Activated CD4-positive, alpha-beta T cell treated with anti-CD3 and anti-CD28 coated beads for 1 hour (primary cell): ENCODE measurements around the gene ATP8A2.
"Not testable (repeated sequence)": the region's sequence is repeated elsewhere in the genome, so short reads cannot be mapped to it uniquely, and the experiment has no call there.

Experiments used
- DNase-seq: peaks from one replicate; pipeline ENCODE4 v3.0.0-alpha.2; 2020

The ATP8A2 gene

DNA sequence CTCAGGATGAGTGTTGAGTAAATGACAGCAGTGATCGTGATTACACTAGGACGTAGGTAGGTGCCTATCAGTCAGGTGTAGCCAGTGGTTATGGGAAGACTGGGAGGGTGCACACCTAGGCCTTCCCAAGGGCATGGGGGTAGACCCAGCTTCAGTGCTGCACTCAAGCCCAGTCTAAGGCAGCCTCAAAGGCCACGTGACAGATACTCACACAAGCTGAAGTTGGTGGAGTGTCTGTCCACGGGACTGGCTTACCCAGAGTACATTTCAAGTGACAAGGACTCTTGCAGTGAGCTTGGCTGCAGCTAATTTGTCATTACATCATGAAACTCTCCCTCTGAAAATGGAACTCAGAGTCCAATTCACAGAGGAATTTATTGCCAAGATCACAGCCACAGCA is 561.7 kb downstream of the ATP8A2 start:
- no peak for DNase-seq

- DNase-seq = no peak
These were observed 562.4 kb downstream of the ATP8A2 start for GRCh38 chr13:25934127-25934526.

DNA sequence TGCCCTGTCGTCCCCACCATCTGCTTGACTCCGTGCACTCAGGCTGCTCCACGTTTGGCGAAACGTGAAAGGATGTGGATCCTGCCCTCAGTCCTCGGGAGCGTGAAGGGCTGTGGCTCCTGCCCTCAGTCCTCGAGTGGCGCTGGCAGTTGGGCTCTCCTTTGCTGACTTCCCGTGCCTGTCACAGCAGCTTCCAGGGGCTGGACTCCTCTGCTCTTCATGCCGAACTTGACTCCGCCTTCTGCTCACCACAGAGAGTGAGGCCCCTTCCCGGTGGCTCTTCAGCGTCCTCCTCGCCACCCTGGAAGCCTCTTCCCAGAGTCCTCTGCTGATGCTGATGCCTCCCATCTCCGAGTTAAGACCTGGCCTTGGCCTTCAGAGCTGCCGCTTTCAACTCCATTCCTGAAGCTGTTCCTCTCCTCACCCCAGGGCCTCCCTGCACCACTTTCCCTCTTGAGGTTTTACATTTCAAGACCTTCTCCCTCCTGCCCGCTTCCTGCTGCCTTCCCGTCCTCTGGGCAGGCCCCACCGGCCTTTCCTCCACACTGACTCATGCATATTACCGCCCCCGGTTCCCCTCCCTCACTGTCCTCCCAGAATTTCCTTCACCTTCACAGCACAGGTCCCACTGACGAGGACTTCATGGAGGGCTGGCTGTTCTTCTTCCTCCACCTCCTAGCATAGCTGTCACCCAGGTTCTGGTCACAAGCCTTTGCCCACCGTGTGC is 568.4 kb downstream of the ATP8A2 start:
- DNase-seq = no peak

DNA sequence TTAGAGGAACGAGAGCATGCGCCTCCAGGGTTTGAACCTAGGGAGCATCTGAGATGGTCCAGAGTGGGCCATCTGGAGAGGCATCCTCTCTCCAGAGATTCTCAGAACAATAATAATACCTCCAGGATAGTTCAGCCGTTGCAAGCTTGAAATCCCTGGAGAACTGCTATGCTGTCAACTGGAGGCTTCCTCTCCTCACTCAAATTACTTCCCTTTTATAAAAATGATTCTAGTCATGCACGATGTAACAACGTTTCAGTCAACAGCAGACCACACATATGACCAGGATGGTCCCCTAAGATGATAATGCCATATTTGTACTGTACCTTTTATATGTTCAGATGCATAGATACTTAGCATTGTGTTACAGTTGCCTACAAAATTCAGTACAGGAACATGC is 571.3 kb downstream of the ATP8A2 start:
- no peak for DNase-seq

GRCh38 chr13:25943658-25944057 is 571.9 kb downstream of the ATP8A2 start:
- DNase-seq = no peak

GRCh38 chr13:25945596-25945995 is 573.8 kb downstream of the ATP8A2 start:
- no peak for DNase-seq

DNA sequence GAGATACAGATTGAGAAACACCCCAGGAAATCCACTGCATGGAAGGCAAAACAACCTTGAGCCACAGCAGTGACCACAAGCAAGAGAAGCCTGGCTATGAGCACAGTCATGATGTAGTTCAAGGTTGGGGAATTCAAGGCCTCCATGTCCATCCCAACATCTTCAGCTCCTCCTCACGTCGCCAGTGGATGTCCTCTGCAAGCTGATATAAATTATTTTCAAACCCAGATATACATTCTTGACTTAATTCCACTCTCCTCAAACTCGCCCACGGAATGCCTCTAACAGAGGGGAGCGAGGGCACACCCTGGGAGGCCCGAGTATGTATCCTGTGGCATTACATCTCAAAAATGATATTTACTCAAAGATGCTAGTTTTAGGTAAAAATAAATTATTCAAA is 574.5 kb downstream of the ATP8A2 start:
- no peak for DNase-seq

GRCh38 chr13:25948910-25949309 is 577.1 kb downstream of the ATP8A2 start:
- DNase-seq = no peak

DNA sequence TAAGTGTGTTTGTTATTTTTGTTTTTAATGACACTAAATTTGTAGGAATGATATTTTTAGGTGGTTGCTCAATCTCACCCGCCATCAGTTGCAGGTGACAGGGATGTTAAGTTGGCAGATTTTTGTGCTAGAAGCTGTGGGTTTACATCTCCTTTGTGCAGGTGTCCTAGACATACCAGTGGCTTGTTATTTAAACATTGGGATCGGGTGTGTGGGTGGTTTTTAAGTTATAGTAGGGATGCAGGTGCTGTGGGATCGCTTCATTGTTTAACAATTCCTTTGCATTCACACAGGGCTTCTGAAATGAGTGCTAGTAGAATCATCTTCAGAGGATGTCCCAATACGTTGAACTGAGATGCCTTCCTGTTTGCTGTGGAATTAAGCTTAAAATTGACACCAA is 580.1 kb downstream of the ATP8A2 start:
- no peak for DNase-seq

GRCh38 chr13:25954080-25954479 is 582.3 kb downstream of the ATP8A2 start:
- DNase-seq = not testable (repeated sequence)

GRCh38 chr13:25954943-25955342 is 583.2 kb downstream of the ATP8A2 start:
- not testable (repeated sequence) for DNase-seq

- DNase-seq = no peak
These were observed 587.2 kb downstream of the ATP8A2 start for GRCh38 chr13:25958986-25959385.

GRCh38 chr13:25961294-25961693 is 589.5 kb downstream of the ATP8A2 start:
- no peak for DNase-seq

DNA sequence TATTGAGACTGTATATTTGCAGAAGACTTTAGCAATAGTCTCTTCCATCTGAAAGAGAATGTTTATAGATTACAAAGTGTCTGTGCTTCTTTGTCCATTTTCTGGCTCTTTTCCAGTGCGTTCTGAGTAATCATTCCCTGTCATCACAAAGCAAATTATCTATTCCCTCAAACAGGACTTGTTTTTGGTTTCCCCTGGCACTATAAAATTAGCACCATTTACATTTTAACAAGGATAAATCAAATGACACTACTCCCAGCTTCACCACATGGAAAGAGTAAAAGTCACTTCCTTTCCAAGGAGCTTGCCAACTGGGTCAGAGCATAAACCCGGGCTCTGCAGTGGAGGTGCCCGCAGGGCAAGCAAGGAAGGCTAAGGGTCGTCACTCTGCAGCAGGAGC is 591.9 kb downstream of the ATP8A2 start:
- DNase-seq = no peak

GRCh38 chr13:25965596-25965995 is 593.8 kb downstream of the ATP8A2 start:
- no peak for DNase-seq

GRCh38 chr13:25966086-25966485 is 594.3 kb downstream of the ATP8A2 start:
- no peak for DNase-seq

DNA sequence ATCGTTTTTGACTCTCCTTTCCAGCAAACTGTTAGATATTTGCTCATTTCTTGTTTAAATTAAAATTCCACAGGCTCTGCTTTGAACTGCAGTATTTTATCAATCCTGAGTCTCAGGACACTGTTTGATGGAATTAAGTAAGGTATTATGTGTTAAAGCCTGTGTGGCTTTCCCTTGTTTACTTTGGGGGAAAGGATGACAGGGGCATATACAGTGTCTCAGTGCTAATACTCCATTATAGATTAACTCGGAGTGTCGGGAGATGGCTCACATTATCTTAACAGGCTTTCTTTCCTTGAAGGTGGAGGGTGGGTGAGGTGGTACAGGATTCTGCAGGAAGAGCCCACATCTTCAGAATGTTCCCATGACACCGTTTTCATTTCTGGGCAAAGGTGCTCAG is 595.4 kb downstream of the ATP8A2 start:
- DNase-seq = no peak

DNA sequence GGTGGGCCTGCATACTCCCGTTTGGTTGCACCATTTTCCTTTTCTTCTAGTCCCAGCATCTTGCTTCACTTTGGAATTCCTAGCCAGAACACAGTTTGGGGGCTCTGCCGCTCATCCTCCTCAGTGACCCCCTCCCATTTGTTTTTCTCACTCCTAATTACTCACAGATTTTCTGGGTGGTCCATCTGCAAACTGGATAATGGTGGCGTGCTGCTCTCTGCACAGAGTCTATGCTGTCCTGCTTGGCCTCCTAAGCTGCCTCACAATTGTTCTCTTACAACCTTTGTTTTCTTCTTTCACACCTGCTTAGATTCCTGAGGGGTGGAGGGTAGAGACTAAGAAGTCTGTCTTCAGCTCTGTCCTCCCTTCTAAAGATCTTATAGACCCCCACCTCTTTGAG is 599.3 kb downstream of the ATP8A2 start:
- no peak for DNase-seq

- DNase-seq = no peak
These were observed 599.8 kb downstream of the ATP8A2 start for GRCh38 chr13:25971459-25972145.

- no peak for DNase-seq
These were observed 601.3 kb downstream of the ATP8A2 start for GRCh38 chr13:25973085-25973484.

DNA sequence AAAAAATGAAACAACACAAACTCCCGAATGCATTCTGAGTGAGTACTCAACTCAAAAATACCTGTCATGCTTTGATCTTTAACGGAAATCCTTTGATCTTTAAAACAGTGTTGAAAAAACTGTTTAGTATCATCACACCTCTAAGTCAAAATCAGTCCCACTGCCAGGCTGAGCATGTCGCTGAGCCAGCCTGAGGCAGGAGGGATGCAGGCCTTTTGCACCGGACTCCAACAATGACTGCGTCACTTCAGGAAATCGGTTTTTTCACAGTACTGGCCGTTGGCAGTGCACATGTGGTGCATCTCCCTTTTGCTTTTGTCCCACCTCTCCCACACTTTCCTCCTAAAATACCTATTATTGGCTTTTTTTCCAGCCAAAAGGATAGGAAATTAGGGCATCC is 601.8 kb downstream of the ATP8A2 start:
- no peak for DNase-seq

DNA sequence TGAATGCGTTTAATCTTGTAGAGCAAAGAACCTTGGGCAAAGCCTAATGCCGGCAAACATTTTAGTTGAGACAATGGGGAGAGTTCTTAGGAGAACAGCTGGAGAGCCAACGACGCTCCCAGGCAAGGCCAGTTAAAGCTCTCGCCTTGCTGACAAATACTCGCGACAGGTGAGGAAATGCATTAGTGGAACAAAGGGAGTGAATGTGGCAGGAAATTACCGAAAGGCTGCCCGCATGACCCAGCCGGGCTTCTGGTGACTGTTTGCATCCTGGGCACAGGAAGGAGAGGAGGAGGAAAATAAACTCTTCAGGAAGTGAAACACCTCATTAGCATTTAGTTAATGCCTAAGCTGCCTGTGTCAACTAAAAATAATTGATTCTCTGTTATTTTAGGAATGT is 605.4 kb downstream of the ATP8A2 start:
- no peak for DNase-seq

DNA sequence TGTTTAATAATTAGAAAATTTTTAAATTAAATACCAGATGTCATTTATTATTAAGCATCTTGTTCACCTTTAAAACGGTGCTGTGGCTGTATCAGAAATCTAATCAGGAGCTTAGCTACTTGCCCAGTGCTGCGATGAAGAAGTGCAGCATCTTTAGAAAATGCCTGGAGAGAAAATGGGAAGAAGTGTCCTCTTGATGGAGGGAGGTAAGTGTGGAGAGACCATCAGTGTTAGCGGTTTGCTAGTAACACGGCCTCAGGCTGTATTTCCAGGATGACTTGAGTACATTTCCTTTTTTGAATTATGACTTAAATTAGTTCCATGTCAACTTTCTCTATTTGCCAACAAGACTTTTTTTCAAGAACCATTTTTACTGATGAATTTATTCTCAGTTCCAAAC is 605.9 kb downstream of the ATP8A2 start:
- no peak for DNase-seq

DNA sequence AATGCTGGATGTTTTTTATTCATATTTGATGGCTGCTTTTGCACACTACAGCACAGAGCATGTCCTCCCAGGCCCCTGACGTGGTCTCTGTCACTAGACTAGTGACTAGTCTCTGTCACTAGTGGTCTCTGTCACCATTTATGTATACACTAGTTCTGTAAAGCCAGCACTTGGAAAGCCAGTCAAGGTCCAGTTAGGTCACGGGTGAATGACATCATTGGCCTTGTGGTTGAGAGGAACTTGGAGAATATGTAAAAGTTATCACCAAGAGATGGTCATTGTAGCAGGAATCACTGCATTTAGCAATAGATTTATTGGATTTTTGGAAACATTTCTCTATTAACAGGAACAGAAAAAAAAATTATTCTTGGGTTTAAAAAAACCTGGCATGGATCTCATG is 607.2 kb downstream of the ATP8A2 start:
- no peak for DNase-seq

DNA sequence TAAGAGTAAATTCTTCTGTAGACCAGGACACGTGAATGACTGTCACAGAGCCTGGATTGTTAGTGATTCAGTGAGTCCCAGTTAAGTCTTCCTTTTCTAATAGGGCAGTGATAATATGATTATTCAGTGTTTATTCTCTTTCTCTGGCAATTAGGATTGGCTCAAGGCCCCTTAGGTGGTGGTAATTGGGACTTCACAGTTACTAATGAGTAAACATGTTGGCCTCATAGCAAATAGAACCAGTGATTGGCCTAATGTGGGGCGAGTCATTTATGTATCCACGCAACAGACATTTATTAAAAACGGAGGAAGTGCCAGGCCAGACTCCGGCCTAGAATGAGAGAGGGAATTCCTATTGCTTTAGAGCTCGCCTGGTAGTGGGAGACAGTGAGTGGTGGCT is 607.6 kb downstream of the ATP8A2 start:
- DNase-seq = no peak
